Stimulated activated CD8-positive, alpha-beta memory T cell treated with anti-CD3 and anti-CD28 coated beads, Interleukin-7, amount 100 ng/mL, for 1 hour (primary cell): ENCODE data around the gene ADNP2.
A peak's percentile ranks its signal among the peaks of the same experiment; 100 is the strongest.

Experiments used
- DNase-seq, 2 donors: peaks; one replicate each; pipeline ENCODE4 v3.0.0-alpha.2; 2020; ENCODE audit warnings: low read depth in 2 of 2

The ADNP2 gene, protein sequence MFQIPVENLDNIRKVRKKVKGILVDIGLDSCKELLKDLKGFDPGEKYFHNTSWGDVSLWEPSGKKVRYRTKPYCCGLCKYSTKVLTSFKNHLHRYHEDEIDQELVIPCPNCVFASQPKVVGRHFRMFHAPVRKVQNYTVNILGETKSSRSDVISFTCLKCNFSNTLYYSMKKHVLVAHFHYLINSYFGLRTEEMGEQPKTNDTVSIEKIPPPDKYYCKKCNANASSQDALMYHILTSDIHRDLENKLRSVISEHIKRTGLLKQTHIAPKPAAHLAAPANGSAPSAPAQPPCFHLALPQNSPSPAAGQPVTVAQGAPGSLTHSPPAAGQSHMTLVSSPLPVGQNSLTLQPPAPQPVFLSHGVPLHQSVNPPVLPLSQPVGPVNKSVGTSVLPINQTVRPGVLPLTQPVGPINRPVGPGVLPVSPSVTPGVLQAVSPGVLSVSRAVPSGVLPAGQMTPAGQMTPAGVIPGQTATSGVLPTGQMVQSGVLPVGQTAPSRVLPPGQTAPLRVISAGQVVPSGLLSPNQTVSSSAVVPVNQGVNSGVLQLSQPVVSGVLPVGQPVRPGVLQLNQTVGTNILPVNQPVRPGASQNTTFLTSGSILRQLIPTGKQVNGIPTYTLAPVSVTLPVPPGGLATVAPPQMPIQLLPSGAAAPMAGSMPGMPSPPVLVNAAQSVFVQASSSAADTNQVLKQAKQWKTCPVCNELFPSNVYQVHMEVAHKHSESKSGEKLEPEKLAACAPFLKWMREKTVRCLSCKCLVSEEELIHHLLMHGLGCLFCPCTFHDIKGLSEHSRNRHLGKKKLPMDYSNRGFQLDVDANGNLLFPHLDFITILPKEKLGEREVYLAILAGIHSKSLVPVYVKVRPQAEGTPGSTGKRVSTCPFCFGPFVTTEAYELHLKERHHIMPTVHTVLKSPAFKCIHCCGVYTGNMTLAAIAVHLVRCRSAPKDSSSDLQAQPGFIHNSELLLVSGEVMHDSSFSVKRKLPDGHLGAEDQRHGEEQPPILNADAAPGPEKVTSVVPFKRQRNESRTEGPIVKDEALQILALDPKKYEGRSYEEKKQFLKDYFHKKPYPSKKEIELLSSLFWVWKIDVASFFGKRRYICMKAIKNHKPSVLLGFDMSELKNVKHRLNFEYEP

DNA sequence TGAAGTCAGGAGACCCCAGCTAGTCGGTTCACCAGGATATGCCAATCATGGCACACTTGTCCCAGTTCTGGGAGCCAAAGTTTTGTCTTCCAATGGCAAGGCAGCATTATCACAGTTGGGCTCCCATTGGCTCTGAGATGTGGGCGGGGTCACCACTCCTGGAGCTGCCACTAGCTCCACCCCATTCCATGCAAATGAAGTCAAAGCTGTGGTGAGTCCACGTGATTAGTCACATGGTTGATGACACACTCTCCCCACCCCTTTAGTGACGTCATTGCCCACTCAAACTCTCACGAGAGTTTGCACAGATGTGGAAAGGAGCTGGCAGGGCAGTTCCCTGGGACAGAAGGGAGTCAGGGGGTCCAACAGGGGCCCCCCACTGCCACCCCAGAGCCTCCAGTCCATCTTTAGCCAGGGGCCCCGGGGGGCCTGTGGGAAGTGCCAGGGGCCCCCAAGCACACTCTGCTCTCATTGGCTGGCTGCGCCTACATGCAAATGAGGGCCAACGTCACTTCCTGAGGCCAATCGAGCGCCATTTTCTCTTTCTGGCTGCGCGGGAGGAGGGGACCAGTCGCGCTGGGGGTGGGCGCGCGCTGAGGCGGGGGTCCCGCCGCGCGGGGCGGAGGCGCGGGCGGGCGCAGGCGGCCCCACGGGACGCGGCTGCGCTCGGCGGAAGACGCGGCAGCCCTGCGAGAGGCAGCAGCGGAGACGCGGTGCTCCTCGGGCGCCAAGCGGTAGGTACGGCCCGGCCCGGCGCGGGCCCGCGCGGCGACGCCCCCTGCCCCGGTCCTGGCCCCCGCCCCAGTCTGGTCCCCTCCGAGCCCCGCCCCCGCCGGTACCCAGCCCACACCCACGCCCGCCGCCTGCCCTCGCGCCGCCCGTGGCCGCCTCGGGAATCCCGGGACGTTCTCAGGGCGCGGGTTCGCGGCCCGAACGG, at the start of gene ADNP2:
Gene ADNP2 (plus strand): TSS at position 524 of the 937 bp plus-strand sequence. CDS start 8,281 bp downstream, outside the sequence.
- peak; percentile 53 to 57 for DNase-seq

DNA sequence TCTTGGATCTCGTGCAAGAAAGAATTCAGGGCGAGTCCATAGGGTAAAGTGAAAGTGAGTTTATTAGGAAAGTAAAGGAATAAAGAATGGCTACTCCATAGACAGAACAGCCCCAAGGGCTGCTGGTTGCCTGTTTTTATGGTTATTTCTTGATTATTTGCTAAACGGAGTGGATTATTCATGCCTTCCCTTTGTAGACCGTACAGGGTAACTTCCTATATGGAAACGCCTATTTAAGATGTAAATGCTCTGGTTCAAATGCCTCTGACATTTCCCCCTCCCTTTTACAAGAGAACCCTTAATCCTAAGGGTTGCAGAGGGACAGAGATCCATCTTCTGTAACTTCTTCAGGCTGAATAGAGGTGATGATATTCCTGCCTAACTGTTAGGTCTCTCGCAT, 49.1 kb upstream of the ADNP2 start:
- DNase-seq = no peak

DNA sequence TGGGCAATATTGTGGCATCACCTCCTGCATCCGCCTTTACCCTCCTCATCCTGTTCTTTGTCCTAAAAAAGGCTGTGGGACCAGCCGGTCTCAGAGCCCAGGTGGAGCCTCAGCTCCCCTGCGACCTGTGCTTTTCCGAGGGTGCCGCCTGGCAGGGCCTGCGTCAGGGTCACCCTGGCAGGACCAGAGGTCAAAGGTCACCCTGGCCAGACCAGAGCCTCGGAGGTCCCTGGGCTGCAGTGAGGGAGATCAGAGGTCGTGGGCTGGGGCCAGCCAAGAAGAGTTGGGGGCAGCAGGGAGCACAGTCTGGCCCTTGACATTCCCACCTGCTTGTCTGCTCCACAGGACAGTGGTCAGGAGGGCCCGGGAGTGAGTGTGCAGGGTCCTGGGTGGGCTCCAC, 43.4 kb upstream of the ADNP2 start:
- DNase-seq = no peak

DNA sequence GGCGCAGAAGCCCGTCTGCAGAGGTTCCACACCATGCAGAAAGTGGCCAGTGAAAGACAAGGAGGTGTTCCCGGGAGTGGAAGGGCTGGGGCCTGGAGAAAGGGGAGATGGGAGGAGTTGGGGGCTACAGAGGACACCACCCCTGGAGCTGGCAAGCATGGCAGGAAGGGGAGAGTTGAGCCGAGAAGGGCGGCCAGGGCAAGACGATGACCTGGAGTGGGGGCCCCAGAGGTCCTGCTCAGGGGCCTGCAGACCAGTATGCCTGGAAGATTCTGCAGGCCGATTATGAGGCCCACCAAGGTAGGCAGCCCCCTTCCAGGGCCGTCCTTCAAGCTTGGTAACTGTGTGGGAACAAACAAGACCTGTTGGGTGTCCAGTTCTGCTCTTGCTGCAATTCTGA, 41.7 kb upstream of the ADNP2 start:
- no peak for DNase-seq

DNA sequence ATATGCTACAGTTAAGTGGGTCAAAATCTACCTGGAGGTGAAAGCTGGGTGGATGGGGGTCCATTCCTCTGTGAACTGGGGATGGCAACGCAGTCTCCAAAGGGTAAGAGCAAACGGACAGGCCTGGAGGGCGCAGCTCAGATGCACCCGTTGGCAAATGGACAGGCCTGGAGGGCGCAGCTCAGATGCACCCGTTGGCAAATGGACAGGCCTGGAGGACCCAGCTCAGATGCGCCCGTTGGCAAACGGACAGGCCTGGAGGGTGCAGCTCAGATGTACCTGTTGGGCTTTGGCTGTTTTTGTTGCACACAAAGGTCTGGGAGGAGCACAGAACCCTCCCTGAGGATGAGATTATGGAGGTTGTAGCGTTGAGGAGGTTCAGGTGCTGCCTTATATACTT, 41.2 kb upstream of the ADNP2 start:
- DNase-seq = no peak

DNA sequence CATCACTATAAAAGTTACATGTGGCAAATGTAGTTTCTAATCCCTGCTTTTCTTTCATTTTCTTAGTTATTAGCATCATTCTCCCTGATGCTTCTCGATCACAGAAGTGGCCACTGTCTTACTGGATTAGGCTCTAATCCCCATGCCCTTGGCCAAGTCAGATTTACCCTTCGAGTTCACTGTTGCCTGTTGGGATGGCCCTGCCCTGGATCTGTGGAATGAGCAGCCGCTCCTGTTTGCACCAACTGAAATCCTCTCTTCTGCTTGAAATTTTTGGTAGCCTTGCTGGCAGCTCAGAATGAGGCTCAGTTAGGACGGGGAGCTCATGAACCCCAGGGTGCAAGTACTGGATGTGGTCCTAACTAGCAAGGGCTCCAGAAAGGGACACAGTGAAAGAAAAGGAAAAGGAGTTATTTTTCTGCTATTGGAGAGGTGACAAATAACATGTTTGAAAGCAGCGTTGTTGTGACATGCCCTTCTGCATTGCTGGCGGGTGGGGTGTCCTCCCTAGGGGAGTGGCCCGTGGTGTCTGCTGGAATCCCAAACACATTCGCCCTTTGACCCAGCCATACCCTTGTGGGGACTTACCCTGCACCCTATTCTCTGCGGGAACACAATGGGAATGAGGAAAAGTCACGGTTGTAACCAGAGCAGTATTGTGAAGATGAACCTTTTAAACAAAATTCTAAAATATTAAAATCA, 40.3 kb upstream of the ADNP2 start:
- DNase-seq = no peak

DNA sequence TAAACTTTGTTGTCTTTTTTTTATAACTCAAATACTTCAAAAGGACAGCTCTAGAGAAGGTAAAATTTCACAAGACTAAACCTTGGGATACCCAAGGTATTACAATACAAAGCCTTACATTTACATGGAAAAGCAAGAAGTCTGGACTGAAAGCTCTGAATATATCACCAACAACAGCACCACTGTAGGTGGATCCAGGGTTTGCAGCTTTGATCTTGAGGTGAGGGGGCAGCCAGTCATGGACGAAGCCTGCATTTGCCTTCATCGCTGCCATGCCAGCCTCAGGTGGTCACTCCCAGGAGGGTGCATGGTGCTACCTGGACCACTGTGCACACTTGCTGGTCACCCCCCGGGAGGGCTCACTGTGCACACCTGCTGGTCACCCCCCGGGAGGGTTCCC, 38.2 kb upstream of the ADNP2 start:
- no peak for DNase-seq

DNA sequence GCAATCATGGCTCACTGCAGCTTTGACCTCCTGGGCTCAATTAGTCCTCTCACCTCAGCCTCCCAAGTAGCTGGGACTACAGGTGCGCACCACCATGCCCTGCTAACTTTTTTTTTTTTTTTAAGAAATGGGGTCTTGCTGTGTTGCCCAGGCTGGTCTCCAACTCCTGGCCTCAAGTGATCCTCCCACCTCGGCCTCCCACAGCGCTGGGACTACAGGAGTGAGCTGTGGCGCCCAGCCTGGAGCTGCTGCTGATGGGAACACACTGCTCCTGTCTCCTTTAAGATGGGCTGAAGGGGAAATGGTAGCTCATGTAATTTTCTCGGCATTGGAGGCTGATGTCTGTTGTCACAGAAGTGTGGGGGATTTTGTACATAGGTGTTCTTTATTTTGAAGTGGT, 34.9 kb upstream of the ADNP2 start:
- DNase-seq = no peak

DNA sequence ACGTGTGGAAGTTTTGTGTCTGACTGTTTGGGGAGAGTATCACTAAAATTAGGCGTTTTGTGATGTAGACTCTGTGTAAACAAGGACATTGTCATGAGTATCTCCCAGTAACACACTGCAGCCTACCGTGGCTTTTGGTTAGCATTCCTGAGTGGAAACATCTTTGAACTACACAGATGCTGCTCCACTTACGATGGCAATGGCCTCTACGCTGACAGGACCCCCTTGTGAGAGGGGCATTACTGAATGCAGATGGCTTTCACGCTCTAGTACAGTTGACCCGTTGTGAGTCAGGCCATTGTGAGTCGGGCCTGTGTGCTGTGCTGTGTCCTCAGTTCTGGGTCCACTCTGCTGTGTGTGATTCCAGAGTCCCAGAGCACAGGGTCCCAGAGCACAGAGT, 34.4 kb upstream of the ADNP2 start:
- DNase-seq = no peak

DNA sequence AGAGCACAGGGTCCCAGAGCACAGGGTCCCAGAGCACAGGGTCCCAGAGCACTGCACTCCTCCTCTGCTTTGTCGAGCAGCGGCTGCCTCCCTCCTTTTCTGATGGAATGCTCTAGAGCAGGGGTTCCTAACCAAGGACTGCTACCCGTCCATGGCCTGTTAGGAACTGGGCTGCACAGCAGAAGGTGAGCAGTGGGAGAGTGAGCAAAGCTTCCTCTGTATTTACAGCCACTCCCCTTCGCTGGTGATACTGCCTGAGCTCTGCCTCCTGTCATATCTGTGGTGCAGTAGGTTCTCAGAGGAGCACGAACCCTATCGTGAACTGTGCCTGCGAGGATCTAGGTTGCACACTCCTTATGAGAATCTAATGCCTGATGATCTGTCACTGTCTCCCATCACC, 33.1 kb upstream of the ADNP2 start:
- DNase-seq = no peak

DNA sequence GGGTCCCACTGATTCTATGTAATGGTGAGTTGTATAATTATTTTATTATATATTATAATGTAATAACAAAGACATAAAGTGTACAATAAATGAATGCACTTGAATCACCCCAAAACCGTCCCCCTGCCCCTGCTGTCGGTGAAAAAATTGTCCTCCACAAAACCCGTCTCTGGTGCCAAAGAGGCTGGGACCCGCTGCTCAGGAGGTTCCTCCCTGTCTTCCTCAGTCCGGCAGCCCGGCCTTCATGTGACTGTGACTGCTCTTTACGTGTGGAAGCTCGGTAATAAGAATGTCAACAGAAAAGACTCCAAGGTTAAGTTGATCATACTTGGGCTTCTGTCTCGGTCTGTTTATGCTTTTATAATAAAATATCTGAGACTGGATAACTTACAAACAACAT, 32.7 kb upstream of the ADNP2 start:
- no peak for DNase-seq

DNA sequence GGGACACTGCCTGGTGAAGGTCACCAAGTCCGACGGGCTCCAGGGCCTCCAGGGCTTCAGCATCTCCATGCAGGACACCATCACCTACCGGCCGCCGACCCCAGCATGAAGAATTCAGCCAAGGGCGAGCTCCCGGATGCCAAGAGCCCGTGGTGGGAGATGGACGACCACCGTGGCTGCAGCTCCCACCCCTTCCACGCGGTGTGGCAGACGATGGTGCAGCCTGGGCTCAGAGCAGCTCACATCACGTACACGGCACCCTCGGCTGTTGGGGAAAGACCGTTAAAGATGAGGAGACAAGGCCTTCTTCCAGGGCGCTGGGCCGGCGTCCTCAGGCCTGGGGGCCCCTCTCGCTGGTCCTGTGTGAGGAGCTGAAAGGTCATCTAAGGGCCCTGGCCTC, 31.2 kb upstream of the ADNP2 start:
- no peak for DNase-seq

DNA sequence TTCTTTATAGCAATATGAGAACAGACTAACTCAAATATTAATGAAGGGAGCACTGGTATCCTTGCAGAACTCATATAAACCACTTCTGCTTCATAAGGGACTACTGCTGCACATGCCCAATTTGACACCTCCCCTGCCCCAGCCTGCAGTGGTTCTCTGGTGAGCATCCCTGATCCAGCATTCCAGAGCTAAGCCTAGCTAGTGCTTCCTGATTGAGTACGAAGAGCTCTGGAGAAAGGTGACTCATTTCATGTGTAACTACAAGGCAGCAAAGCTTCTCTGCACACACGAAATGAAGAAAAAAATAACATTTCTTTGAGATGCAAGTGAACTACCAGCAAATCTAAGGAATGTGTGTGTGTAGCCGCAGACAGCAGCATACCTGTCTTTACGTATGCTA, 22.8 kb upstream of the ADNP2 start:
- no peak for DNase-seq

DNA sequence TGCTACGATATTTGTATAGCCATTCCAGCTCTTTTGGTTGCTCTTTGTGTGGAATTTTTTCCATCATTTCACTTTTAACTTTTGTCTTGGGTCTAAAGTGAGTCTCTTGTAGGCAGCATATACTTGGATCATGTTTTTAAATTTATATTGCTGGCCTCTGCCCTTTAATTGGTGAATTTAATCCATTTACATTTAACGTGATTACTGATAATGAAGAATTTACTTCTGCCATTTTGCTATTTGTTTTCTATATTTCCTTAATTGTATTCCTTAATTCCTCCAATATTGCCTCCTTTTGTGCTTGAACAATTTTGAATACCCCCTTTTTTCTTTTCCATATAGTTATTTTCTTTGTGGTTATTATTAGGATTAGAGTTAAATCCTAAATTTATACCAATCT, 21.0 kb upstream of the ADNP2 start:
- no peak for DNase-seq

DNA sequence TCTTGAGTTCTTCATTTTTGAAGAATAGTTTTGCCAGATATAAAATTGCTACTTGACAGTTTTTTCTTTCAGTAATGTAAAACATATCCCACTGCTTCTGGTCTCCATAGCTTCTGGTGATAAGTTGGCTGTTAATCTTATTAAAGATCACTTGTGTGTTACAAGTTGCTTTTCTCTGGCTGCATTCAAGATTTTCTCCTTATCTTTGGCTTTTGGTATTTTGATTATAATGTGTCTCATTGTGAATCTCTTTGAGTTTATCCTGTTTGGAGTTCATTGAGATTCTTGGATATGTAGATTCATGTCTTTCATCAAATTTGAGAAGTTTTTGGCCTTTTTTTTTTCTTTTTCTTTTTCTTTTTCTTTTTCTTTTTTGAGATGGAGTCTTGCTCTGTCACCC, 20.2 kb upstream of the ADNP2 start:
- no peak for DNase-seq

DNA sequence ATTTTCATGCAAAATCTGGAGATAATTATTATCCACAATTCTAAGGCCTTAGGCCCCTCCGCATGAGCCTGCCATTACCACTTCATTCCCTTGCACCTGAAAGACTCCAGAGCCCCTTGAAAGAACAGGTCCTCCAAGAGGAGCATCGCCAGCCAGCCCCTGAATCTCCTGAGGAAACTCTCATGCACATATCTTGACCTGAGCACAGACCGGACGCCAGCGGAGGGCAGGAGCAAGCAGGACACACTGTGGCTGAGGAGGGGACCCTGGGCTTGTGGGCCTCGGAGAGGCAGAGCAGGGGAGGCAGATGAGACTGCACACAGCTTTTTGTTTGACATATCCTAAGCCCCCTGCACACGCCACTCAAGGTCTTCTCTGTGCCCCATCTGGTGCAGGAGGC, 13.6 kb upstream of the ADNP2 start:
- no peak for DNase-seq

DNA sequence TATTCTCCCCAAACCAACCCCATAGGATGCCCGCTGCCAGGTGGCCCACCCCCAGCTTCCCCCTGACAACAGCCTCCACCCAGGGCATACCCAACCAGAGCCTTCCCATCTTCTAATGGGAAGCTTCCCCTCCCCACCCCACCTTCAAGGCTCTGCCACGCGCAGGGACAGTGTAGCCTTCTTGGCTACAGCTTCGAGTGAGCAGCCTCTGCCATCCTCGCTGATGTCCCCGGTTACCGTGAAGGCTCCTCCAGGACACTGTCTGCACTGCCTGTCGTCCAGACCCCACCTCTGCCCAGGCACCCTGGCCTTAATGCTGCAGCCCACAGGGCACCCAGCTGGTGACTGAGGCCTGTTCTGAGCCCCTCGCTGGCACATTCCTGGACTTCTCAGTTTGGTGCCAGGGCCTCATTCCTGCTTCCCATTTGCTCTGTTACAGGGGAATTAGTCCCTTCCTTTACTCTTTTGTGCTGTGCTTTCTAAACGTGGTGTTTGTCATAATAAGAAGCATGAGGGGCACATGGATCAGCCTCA, 13.0 kb upstream of the ADNP2 start:
- no peak for DNase-seq

DNA sequence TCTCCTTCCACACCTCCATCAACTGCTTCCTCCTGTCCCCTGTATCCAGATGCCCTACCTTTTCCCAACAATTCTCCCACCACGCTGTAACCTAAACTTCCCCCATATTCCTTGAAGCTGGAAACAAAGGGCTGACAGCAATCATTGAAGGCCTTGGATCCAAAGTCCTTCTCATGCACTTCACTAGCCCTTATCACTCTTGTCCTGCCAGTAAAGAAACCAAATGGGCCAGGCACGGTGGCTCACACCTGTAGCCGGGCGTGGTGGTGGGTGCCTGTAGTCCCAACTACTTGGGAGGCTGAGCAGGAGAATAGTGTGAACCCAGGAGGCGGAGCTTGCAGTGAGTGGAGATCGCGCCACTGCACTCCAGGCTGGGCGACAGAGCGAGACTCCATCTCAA, 11.9 kb upstream of the ADNP2 start:
- DNase-seq = no peak

DNA sequence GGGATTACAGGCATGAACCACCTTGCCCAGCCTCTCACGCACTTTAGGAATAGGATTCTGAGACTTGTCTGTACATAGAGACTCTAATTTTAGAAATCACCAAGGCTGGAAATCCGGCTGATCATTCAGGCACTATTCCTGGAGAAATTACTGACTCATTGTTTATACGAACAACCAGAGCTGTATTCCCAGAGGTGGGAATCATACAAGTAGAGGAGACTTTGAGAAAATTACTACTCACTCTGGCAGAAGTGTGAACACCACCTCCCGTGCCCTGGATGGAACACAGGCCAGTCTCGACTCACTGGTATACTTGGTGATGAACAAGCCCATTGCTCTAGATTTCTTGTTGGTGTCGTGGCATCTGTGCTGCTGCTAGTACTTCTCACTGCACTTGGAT, 5.8 kb upstream of the ADNP2 start:
- DNase-seq = no peak

DNA sequence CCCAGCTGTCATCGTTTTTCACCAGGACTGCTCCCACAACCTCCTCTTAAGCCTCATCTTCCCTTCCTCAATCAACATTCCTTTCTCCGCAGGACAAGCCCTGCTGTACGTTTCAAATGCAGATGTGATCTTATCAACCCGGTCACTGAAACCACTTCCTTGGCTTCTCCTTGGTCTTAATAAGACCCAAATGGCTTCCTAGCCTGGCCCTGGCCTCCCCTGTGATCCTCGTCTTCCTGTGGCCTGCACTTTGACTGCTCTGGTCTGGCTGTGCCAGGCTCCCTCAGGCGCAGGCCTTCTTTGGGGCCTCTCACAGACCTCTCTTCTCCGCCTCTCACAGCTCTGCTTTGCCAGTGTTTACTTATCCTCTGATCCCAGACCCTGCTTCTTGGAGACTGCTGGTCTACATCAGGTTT, 4.7 kb upstream of the ADNP2 start:
- no peak for DNase-seq
